Measurements from ENCODE around the gene SLC16A6.

DNA sequence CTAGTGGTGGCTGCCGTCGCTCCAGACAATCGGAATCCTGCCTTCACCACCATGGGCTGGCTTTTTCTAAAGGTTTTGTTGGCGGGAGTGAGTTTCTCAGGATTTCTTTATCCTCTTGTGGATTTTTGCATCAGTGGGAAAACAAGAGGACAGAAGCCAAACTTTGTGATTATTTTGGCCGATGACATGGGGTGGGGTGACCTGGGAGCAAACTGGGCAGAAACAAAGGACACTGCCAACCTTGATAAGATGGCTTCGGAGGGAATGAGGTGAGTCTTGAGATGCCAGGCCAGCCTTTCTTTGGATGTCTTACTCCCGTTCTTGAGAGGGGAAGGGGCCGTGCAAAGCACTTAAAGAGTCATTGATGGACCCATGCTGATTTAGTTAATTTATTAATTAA, 16.5 kb upstream of the SLC16A6 start:
- TF ChIP-seq POLR2AphosphoS5 (IDR thresholded peaks at IDR 0.05; ENCODE audit: low read depth, low read length) (no peak), TAF1 (IDR thresholded peaks at IDR 0.05; ENCODE audit: borderline replicate concordance, low read depth, low read length) (no peak), POLR2A (IDR thresholded peaks at IDR 0.05; ENCODE audit: low read depth, low read length) (no peak)

Measured in GM12892 (cell line).